ENCODE data around the gene PLAC1. TPM values are rescaled to one million over a fixed set of nuclear protein-coding genes. Genes with fewer than 3 reads are reported as not detected.
A peak's percentile ranks its signal among the peaks of the same experiment; 100 is the strongest.

The PLAC1 gene
- total and polyA plus RNA-seq, 2 of the 13 experiments (the other 11 are each of a cell fraction or from before 2014, with no cell fraction given), result 0.40 to 2.7 TPM

DNA sequence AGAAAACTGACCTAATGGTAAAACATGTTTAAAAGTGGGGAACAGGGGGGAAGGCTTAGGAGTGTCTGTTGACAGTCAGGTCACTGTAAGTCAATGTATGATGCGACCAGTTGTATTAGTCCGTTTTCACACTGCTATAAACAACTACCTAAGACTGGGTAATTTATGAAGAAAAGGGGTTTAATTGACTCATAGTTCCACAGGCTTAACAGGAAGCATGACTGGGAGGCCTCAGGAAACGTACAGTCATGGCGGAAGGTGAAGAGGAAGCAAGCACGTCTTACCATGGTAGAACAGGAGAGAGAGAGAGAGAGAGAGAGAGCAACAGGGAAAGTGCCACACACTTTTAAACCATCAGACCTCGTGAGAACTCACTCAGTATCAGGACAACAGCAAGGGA, 13.0 kb upstream of the PLAC1 start:
- intact Hi-C loops (cut with micrococcal nuclease; ENCODE audit: unreplicated experiment) (no loop called here), in situ Hi-C loops (cut with HindIII; ENCODE audit: extremely low pct_ligation_motif_present, low pct_unique_long_range_greater_than_20kb) (no loop called here)
- WGBS (ENCODE audit: low lambda C conversion rate), result 13% methylated on average over 6 of the region's 6 CpGs
- Histone ChIP-seq H3K36me3 (replicated peaks in 1 of 2; ENCODE audit: control insufficient read depth in 1 of 2, insufficient read depth in 2 of 2, low read length in 2 of 2) (no peaks in the 10 kb centered on the region), H2AFZ (ENCODE audit: low read length) (no peak overlapping the region), H3K27me3 (ENCODE audit: control insufficient read depth in 1 of 2, insufficient read depth in 2 of 2, low read length in 2 of 2) (no peaks in the 10 kb centered on the region), H3K4me3 (replicated peaks in 1 of 3; ENCODE audit: insufficient read depth in 1 of 3, low read depth in 2 of 3, low read length in 3 of 3) (no peak overlapping the region), H3K4me1 (ENCODE audit: insufficient read depth, low read length) (no peaks in the 10 kb centered on the region), H3K9ac (ENCODE audit: insufficient read depth, low read depth, low read length) (no peak overlapping the region), H3K79me2 (ENCODE audit: insufficient read depth, low read length) (no peaks in the 10 kb centered on the region), H3K27ac (ENCODE audit: extremely low read length, insufficient read depth, low read length) (no peak overlapping the region), H3K9me3 (ENCODE audit: low read length) (no peaks in the 10 kb centered on the region), H4K20me1 (ENCODE audit: insufficient read depth, low read length) (no peaks in the 10 kb centered on the region), H3K4me2 (ENCODE audit: low read depth, low read length) (no peak overlapping the region)
- no TSS peak for BruUV-seq (replicated peaks)
- POLR2A ChIA-PET, result no interaction called here
- no peak for DNase-seq (ENCODE audit: low spot score)
- no peak for ATAC-seq
- CTCF ChIA-PET (ENCODE audit: low intra/inter-chr PET ratio, low total read pairs), result no interaction called here
- peak; percentile 26 for FAIRE-seq
- TF ChIP-seq GLMP (CRISPR knock-in tag; IDR thresholded peaks at IDR 0.05; ENCODE audit: borderline replicate concordance) (no peak), ZNF256 (CRISPR knock-in tag; conservative IDR thresholded peaks at IDR 0.05) (no peak), ZNF546 (CRISPR knock-in tag; conservative IDR thresholded peaks at IDR 0.05) (no peak), FOXK2 (IDR thresholded peaks at IDR 0.05) (no peak), BCL3 (CRISPR knock-in tag; IDR thresholded peaks at IDR 0.05) (no peak), PHF20 (CRISPR knock-in tag; IDR thresholded peaks at IDR 0.05) (no peak), ZNF878 (CRISPR knock-in tag; IDR thresholded peaks at IDR 0.05) (no peak), FOSL1 (CRISPR knock-in tag; IDR thresholded peaks at IDR 0.05; ENCODE audit: borderline replicate concordance) (no peak), THAP11 (CRISPR knock-in tag; IDR thresholded peaks at IDR 0.05) (no peak), TBP (CRISPR knock-in tag; IDR thresholded peaks at IDR 0.05) (no peak), SOX6 (IDR thresholded peaks at IDR 0.05) (no peak), SOX6 (CRISPR knock-in tag; IDR thresholded peaks at IDR 0.05) (no peak), ZNF652 (CRISPR knock-in tag; IDR thresholded peaks at IDR 0.05; ENCODE audit: borderline replicate concordance, low read depth) (no peak), ZFP36L1 (CRISPR knock-in tag; IDR thresholded peaks at IDR 0.05) (no peak), TSC22D2 (CRISPR knock-in tag; IDR thresholded peaks at IDR 0.05; ENCODE audit: borderline replicate concordance) (no peak), HMG20A (CRISPR knock-in tag; IDR thresholded peaks at IDR 0.05; ENCODE audit: borderline replicate concordance) (no peak), ZNF605 (CRISPR knock-in tag; IDR thresholded peaks at IDR 0.05) (no peak)
- TF ChIP-seq, protein P1, sequence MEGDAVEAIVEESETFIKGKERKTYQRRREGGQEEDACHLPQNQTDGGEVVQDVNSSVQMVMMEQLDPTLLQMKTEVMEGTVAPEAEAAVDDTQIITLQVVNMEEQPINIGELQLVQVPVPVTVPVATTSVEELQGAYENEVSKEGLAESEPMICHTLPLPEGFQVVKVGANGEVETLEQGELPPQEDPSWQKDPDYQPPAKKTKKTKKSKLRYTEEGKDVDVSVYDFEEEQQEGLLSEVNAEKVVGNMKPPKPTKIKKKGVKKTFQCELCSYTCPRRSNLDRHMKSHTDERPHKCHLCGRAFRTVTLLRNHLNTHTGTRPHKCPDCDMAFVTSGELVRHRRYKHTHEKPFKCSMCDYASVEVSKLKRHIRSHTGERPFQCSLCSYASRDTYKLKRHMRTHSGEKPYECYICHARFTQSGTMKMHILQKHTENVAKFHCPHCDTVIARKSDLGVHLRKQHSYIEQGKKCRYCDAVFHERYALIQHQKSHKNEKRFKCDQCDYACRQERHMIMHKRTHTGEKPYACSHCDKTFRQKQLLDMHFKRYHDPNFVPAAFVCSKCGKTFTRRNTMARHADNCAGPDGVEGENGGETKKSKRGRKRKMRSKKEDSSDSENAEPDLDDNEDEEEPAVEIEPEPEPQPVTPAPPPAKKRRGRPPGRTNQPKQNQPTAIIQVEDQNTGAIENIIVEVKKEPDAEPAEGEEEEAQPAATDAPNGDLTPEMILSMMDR (CRISPR knock-in tag; IDR thresholded peaks at IDR 0.05), result no peak
- TF ChIP-seq, protein P2, sequence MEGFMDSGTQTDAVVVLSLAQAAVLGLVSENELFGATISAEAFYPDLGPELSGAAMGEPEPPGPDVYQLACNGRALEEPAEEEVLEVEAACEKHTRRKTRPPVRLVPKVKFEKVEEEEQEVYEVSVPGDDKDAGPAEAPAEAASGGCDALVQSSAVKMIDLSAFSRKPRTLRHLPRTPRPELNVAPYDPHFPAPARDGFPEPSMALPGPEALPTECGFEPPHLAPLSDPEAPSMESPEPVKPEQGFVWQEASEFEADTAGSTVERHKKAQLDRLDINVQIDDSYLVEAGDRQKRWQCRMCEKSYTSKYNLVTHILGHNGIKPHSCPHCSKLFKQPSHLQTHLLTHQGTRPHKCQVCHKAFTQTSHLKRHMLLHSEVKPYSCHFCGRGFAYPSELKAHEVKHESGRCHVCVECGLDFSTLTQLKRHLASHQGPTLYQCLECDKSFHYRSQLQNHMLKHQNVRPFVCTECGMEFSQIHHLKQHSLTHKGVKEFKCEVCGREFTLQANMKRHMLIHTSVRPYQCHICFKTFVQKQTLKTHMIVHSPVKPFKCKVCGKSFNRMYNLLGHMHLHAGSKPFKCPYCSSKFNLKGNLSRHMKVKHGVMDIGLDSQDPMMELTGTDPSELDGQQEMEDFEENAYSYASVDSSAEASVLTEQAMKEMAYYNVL (CRISPR knock-in tag; IDR thresholded peaks at IDR 0.05; ENCODE audit: borderline replicate concordance), result no peak

Data from HepG2 (cell line).